Right ventricle myocardium inferior (tissue), 1 donor: ENCODE results near the gene ADORA2B. TPM values are rescaled to one million over a fixed set of nuclear protein-coding genes. Genes with fewer than 3 reads are reported as not detected.

Source experiments
- ATAC-seq: fragments of 200-7000 bp; cut with Tn5 transposase; one replicate; pipeline ENCODE4 v1.9.1; 2020; ENCODE audit warnings: mild to moderate bottlenecking, moderate library complexity
- DNase-seq: peaks from one replicate; pipeline ENCODE4 v3.0.0; 2021; ENCODE audit errors: missing footprints
- intact Hi-C: fragments of 100-400 bp; cut with DNase I; formaldehyde crosslinking; loops from one replicate; pipeline ENCODE4 v1.11.0; 2022
- total RNA-seq: library from RNA; stranded (reverse); fragmentation: NEBNext Ultra II Directional; extraction: Animal tissue kit (Norgen Biotek cat#: 25700); gene quantifications from one replicate; pipeline ENCODE4 v1.2.1, GENCODE V29; 2021
- donor health status: DM: no; HTN: yes; CAD: no; lungs with severe emphysema.

Gene ADORA2B
- total RNA-seq, 1 donor from 2014 or later, result 0.43 TPM

DNA sequence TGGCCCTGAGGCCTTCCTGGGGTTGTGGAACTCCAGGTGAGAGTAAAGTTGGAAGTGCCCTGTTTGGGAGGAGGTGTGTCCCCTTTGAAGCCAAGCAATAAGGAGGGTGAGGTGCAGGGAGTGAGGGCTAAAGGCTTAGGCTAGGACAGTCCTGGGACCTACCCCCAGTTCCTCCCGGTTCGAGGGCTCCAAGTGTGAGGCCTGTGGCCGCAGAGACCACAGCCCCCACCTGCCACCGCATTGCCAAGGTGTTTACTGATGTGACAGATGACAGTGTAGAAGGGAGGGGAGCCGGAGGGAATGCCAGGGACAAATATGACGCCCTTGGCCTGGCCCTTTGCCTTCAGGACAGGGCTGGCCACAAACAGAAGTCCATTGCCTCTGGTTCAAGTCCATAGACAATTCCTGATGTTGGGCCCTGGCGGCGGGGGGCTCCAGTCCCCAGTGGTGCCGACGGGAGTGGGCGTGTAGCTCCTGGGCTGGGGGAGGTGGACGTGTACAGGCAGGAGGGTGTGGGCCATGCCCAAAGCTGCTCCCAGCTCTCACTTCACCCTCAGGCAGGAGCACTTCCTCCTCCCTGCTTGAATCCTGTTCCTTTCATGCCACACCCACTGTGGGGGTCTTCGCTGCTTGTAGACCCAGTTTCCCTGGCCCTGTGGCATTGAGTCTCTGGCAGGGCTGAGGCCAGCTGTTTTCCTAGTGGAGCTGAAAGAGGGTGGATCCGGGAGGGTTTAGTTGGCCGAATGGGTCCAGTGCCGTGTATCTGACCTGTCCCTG, 3.2 kb downstream of the ADORA2B start:
- intact Hi-C loops, result loop anchor here (10.0 kb wide), 1 partner anchor 47 kb away; the partner anchor contains the start of genes TTC19 and ZSWIM7
- ATAC-seq, result no peak
- DNase-seq, result no peak

DNA sequence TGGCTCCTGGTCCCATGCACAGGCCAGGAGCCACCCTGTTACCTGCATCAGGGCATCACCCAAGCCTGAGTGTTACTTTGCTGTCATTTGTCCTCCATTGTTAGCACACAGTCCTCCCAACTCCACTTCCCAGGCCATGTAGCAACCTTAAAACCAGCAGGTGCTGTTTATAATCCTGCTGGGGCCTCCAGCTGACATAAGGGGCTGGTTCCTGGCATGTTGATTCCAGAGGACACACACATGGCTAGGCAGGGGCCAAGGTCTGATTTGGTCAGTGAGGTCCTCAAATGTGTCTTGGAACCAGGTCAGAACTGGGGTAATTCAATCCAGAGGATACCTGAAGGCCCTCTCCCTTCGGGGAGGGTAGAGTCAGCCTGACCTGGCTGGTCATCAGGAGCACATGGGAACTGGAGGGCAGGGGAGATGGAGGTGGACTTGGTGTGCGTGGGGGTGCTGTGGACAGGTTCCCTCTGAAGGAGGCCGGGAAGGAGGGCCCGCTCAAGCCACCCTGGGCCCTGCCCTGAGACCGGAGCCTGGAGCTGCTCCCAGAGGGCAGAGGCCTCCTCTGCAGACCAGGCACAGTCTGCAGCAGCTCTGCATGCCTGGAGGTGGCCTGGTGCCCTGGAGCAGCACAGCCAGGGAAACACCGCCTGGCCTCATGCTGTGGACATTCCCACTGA, 6.6 kb downstream of the ADORA2B start:
- ATAC-seq (no peak), DNase-seq (no peak)
- intact Hi-C loops, result no loop called here

DNA sequence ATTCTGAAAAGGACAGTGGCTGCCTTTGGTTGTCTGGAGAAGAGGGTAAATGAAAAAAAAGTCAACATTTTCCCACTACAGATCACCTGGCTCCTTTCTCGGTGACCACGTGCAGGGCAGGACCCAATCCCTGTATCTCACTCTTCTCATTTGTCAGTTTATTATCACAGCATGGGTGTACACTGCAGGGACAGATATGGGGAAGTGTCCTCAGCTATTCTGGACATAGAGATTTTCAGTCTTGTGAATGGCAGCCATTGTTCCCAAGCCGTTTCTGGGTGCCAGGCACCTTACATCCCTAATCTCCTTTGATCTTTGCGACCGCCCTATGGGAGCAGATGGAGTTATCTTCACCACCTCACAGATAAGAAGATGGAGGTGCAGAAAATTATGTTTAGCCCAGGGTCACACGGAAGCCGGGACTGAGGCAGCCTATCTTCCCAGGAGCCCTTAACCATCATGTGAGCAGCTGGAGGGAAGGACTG, 7.2 kb downstream of the ADORA2B start:
- DNase-seq (no peak), ATAC-seq (no peak)
- intact Hi-C loops, result no loop called here

DNA sequence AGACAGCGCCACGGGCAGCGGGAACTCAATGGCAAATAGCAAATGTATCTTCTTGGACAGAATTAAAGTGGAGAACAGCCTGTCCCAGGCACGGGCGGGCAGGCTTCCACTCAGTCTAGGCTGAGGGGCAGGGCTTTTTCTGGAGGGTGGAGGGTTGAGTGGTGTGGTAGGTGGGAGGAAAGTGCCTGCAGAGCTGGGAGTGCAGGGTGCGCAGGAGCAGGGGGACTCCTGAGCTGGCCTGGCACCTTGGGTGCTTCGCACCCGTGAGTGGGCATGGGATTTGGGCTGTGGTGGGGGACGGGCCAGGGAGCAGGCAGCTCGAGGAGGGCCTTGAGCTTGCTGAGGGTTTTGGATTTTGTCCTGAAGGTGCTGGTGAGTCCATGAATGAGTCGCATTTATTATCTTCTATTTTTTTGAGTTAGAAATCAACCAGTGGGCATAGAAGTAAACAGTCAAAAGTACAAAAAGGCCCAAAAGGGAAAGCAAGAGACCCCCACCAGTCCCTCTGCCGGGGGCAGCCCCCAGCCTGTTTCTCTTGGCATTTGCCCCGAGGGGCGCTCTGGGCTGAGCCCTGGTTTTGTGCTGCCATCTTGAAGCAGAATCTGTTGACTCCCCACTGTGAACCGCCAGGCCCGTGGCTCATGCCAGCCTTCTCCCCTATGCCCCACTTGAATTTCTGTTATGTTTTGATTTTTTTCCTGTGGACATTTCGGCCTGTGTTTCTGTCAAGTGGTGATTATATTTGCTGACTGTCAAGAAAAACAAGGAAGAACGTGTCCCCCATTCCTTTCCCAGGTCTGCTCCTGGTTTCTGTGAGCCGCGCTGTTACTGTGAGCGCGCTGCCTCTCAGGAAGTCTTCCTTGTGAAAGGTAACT, 8.2 kb downstream of the ADORA2B start:
- ATAC-seq (no peak), DNase-seq (no peak)
- intact Hi-C loops, result no loop called here

DNA sequence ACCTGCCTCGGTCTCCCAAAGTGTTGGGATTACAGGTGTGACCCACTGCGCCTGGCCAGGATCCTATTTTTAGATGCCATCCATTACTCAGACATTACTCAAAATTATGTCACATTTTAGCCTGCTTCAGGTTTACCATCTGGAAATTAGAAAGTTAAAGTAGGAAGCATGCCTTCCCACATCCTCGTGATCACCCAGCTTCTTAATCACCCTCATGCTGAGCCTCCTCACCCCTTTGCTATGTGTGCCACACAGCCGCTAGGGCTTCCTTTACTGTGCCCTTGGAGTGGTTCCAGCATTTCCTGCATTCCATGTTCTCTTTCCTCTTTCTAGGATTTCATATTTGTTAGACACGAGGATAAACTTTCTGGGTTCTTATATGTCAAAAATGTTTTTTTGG, 9.3 kb downstream of the ADORA2B start:
- intact Hi-C loops, result no loop called here
- ATAC-seq (no peak), DNase-seq (no peak)

DNA sequence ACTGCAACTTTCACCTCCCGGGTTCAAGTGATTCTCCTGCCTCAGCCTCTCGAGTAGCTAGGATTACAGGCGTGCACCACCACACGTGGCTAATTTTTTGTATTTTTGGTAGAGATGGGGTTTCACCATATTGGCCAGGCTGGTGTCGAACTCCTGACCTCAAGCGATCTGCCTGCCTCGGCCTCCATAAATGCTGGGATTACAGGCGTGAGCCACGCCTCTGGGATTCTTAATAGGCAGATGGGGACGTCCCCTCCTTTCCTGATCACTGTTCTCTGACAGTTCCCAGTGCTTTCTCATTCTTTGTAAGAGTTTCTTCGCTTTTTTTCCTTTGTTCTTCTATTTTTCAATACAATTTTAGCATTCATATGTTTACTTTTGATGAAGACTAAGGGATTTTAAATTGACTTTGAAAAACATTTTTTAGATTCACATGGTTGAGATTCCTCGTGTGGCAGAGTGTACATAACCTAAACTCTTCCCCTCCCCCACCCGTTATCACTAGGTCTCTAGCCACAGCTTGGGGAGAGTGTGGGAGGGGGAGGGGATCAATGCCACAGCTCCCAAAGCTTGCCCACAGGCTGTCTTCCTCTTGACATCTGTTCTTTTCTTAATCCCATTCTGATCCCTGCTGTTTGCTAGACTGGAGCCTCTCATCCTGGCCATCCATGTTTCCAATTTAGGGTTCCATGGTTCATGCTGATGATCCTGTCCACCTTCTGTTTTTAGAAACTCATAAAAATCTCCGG, 11.0 kb downstream of the ADORA2B start:
- DNase-seq (no peak), ATAC-seq (no peak)
- intact Hi-C loops, result no loop called here

DNA sequence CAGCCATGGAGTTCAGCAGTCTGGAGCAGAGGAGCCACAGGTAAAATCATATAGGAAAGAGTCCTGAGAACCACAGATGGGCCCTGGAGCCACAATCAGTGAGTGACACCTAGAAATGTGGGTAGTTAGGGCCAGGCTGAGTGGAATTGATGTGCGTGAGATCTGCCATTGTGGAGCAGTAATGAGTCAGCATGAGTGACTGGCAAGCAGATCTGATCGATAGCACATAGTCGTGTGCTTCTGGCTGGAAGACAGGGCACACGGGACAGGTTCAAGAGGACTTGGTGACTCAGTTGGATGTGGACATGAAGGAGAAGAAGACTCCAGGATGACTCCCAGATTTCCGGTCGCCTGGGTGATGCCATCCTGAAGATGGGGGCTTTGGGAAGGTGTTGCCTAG, 12.3 kb downstream of the ADORA2B start:
- ATAC-seq, result no peak
- no peak for DNase-seq
- intact Hi-C loops, result no loop called here

DNA sequence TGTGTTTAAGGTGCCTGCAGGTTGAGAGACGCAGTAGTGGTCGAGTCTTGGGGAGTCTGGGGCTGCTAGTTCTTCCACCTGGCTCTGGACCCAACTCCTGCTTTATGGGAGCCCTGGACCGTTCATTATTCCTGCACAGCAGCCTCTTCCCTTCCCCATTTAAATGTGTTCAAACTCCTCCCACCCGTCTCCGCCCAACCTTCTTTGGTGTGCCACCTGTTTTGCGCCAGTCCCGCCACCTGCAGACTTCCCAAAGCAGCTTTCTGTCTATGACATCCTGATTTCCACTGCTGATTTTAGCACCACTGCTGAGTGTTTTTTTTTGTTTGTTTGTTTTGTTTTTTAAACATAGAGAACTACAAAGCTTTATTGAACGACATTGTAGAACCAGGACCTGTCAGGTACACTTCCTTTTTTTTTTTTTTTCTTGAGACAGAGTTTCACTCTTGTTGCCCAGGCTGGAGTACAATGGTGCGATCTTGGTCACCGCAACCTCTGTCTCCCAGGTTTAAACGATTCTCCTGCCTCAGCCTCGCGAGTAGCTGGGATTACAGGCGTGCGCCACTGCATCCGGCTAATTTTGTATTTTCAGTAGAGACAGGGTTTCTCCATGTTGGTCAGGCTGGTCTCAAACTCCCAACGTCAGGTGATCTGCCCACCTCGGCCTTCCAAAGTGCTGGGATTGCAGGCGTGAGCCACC, 12.8 kb downstream of the ADORA2B start:
- intact Hi-C loops, result no loop called here
- ATAC-seq (no peak), DNase-seq (no peak)

DNA sequence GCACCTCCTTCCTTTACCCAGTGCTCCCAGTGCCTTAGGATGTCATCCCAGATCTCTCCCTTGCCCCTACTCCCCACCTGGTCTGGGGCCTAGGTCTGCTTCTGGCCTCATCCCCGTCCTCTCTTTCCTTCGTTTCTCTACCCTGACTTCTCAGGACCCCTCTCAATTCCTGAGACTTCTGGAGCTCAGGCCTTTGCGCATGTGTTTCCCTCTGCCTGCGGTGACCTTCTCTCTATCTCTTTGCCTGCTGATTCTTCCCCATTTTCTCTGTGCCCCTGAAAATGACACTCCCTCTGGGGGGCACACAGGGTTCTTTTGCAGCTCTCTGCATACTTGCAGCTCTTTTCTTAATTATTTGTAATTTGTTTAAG, 13.5 kb downstream of the ADORA2B start:
- no peak for ATAC-seq
- DNase-seq, result no peak
- intact Hi-C loops, result no loop called here

DNA sequence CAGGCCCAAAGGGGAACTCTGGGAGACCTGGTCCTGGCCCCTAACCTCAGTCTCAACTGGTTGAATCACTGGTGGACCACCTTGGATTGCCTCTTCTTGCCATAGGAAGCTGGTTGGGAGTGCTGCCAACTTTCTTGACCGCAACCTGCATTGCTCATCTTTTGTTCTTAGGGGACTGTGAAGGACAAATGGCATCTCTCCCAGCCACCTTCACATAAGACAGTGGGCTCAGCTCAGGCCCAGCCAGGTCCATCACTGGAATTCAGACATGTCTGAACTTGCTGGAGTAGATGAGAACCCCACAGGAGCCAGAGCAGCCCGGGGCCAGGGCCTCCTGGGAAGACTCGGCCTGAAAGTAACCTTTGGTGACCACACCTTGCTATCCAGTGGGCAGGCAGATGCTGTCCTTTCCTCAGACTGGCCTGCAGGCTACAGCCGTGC, 18.8 kb downstream of the ADORA2B start:
- no peak for ATAC-seq
- no peak for DNase-seq
- intact Hi-C loops, result no loop called here

DNA sequence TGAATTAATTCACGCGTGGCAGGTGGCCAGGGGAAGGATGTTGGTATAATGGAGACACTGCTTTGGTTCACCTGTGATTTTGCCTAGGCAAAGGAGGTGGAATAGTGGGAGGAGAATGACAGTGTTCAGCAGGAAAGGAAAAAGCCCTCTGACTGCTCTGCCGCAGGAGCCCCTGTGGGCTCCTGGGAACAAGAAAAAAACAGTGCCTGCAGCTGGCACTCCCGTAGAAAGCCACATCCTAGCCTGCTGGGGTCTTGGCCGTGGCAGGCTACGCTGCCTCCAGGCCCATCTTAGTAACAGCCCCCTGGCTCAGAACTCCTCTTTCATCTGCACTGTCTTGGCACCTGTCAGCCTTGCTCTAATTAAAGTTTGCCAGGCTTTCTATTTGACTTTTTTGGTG, 20.6 kb downstream of the ADORA2B start:
- ATAC-seq (no peak), DNase-seq (no peak)
- intact Hi-C loops, result no loop called here

DNA sequence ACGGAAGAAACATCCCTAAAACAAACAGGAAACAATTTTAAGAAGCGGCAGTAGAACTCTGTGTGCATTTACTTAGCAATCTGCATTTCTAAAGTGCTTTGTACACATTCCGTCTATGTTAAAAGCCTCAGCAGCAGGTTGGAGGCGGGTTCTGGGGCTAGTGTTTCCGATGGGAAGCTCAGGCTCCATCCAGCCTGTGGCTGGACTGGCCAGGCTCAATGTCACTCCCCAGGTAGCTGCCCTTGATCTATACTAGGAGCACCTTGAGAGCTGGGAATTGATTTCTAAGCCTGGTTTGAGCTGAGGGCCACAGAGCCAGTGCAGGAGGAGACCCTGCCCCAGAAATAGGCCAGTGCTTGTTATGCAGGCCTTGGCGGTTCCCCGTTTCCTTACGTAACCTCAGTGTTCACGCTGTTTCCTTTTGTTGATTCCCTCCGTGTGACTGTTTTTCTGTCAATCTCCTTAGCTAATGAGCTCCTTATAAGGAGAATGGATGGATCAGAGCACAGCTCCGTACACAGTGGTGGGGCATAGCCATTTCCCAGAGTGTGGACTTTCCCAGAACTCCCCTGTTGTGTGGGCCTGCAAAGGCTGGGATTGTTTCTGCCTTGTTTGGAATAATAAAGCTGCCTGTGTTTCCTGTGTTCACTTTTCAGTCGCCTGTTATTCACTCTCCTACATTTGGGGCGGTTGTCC, 21.4 kb downstream of the ADORA2B start:
- DNase-seq (no peak), ATAC-seq (peak; percentile 42)

DNA sequence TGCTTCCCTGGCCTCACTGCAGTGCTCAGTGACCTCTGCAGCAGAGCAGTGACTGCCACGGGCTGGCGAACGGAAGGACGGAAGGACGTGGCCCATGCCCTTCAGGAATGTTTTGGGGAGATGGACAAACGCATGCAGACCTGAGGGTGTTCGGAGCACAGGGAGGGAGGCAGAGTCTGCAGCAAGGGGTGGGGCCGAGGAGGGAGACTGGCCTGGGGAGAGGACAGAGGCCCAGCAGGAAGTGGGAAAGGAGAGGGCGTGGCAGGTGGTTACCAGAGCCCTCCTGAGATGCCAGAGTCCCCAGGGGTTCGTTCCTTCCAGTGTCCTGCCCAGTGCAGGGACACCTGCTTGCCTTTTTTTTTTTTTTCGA, 21.9 kb downstream of the ADORA2B start:
- ATAC-seq, result no peak
- intact Hi-C loops, result no loop called here
- DNase-seq, result no peak

More for the DNA sequence above, 21.4 kb downstream of the ADORA2B start:
- intact Hi-C loops, result no loop called here

DNA sequence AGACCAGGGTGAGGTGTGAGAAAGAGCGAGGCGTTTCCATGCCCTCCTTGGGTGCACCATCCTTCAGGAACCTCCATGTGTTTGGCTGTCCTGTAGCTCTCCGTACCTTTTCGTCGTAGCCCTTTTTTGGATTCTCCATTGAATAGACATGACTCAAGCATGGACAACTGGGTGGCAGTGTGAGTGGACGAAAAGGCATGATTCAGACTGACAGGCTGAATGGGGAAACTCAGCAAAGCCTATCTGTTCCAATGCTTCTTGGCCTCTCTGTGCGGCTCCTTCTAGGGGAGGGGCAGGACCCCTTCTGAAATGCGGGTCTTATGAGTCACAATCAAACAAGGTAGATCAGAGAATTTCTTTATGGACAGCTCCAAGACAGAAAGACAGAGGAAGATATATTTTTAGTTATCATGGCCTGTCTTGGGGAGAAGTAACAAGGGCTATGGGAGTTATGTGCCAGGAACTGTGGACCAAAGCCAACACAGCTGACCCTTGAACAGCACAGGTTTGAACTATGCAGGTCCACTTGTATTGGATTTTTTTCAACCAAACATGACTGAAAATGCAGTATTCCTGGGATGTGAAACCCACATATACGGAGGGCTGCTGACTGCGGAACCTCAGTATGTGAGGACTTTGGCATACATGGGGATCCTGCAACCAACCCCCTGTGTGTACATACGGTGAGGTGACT, 22.9 kb downstream of the ADORA2B start:
- intact Hi-C loops, result no loop called here
- no peak for ATAC-seq

DNA sequence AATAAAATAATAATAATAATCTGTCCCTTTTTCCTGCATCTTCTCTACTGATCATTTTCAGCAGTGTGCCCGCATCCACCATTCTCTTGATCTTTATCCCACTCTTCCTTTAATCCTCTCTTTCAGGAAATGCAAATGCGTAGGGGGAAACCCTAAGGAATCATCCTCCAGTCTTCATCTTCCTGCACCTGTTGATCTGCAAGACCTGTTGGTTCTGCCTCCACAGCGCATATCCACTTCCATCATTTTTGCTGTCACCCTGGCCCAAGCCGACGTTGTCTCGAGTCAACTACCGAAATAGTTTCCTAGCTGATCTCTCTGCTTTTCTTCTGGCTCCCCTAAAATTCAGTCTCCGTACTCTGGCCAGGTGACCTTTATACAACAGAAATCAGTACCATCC, 24.5 kb downstream of the ADORA2B start:
- ATAC-seq (no peak), DNase-seq (no peak)
- intact Hi-C loops, result no loop called here

More for the DNA sequence above, 22.9 kb downstream of the ADORA2B start:
- no peak for DNase-seq

DNA sequence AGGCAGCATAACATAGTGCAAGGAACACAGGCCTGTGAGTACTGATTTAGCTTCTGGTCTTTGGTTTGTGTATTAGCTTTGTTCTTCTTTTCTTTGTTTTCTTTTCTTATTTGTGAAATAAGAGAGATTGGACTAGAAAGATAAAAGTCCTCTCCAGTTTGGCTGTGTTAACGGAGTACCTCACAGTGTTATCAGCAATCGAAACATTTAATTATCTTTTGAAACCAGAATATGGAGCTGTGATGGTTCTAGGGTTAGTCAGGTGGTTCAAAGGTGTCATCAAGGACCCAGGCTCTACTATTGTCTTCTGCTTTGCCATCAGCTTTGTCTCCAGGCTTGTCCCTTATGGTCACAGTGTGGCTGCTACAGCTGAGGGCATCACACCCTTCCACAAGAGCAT, 25.6 kb downstream of the ADORA2B start:
- intact Hi-C loops, result no loop called here
- ATAC-seq (no peak), DNase-seq (no peak)

DNA sequence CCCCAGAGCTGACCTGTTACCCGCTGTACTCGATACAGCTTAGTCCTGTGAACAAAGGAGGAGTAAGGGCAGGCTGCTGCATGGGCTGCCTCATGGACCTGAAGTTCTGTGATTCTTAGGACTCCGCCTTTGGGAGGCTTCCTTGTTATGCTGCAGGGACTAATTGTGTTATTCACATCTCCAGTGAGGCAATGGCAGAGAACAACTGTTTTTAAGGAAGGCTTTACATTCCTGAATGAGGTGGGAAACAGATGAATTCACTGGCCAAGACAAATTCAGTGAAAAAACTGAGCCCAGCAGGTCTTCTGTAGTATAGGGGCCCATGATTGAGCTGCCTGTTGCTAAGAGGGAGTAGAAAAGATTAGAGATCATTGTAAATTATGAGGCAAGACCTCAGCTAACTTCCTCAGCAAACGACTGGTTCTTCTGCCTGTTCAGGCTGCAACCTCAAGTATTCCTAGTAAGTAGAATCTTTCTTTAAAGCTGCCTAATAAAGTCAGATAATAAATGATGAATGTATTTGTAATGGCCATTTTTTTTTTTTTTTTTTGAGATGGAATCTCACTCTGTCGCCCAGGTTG, 26.3 kb downstream of the ADORA2B start:
- ATAC-seq (no peak), DNase-seq (no peak)
- intact Hi-C loops, result no loop called here
